EH (cell line): ENCODE results near the gene UCHL5.
"Not testable (repeated sequence)": the region's sequence is repeated elsewhere in the genome, so short reads cannot be mapped to it uniquely, and the experiment has no call there.

Experiments
- DNase-seq: peaks from one replicate; pipeline ENCODE4 v3.0.0-alpha.2; 2015; ENCODE audit warnings: low read depth

UCHL5 gene

GRCh38 chr1:193011406-193011805 lies 47.8 kb downstream of the UCHL5 start:
- DNase-seq: no peak

- no peak for DNase-seq
Measured at GRCh38 chr1:193009501-193009900, 49.7 kb downstream of the UCHL5 start.

- no peak for DNase-seq
Measured at GRCh38 chr1:193005785-193006184, 53.4 kb downstream of the UCHL5 start.

- DNase-seq: no peak
Measured at GRCh38 chr1:192998536-192998935, 60.6 kb downstream of the UCHL5 start.

- DNase-seq: no peak
Measured at GRCh38 chr1:192994141-192994540, 65.0 kb downstream of the UCHL5 start.

- DNase-seq: peak; percentile 6
Measured at GRCh38 chr1:192993426-192994085, 65.6 kb downstream of the UCHL5 start.

- DNase-seq: not testable (repeated sequence)
Measured at GRCh38 chr1:192986748-192987334, 72.3 kb downstream of the UCHL5 start.

- DNase-seq: no peak
Measured at GRCh38 chr1:192986110-192986747, 72.9 kb downstream of the UCHL5 start.

- no peak for DNase-seq
Measured at GRCh38 chr1:192984080-192984479, 75.1 kb downstream of the UCHL5 start.

GRCh38 chr1:192983349-192983980 lies 75.7 kb downstream of the UCHL5 start:
- no peak for DNase-seq

GRCh38 chr1:192980856-192981255 lies 78.3 kb downstream of the UCHL5 start:
- DNase-seq: no peak

GRCh38 chr1:192980334-192980733 lies 78.8 kb downstream of the UCHL5 start:
- not testable (repeated sequence) for DNase-seq

- no peak for DNase-seq
Measured at GRCh38 chr1:192979542-192979941, 79.6 kb downstream of the UCHL5 start.

- DNase-seq: no peak
Measured at GRCh38 chr1:192978195-192978710, 80.9 kb downstream of the UCHL5 start.

GRCh38 chr1:192977089-192977706 lies 82.0 kb downstream of the UCHL5 start:
- no peak for DNase-seq

- no peak for DNase-seq
Measured at GRCh38 chr1:192976576-192976975, 82.6 kb downstream of the UCHL5 start.

- peak; percentile 53 for DNase-seq
Measured at GRCh38 chr1:192974701-192975100, 84.5 kb downstream of the UCHL5 start.

- DNase-seq: no peak
Measured at GRCh38 chr1:192973988-192974387, 85.2 kb downstream of the UCHL5 start.

- DNase-seq: no peak
Measured at GRCh38 chr1:192973202-192973601, 86.0 kb downstream of the UCHL5 start.

GRCh38 chr1:192969091-192969490 lies 90.1 kb downstream of the UCHL5 start:
- no peak for DNase-seq

- no peak for DNase-seq
Measured at GRCh38 chr1:192968323-192968722, 90.8 kb downstream of the UCHL5 start.

- no peak for DNase-seq
Measured at GRCh38 chr1:192967901-192968300, 91.3 kb downstream of the UCHL5 start.
